HG03039 (cell line): ENCODE results near the gene KANSL1.

Experiments used
- ATAC-seq: cut with Tn5 transposase; IDR thresholded peaks from one replicate; pipeline ENCODE4 v1.9.1; 2021; ENCODE audit warnings: mild to moderate bottlenecking, moderate library complexity; ENCODE audit not compliant: unreplicated experiment

The KANSL1 gene

DNA sequence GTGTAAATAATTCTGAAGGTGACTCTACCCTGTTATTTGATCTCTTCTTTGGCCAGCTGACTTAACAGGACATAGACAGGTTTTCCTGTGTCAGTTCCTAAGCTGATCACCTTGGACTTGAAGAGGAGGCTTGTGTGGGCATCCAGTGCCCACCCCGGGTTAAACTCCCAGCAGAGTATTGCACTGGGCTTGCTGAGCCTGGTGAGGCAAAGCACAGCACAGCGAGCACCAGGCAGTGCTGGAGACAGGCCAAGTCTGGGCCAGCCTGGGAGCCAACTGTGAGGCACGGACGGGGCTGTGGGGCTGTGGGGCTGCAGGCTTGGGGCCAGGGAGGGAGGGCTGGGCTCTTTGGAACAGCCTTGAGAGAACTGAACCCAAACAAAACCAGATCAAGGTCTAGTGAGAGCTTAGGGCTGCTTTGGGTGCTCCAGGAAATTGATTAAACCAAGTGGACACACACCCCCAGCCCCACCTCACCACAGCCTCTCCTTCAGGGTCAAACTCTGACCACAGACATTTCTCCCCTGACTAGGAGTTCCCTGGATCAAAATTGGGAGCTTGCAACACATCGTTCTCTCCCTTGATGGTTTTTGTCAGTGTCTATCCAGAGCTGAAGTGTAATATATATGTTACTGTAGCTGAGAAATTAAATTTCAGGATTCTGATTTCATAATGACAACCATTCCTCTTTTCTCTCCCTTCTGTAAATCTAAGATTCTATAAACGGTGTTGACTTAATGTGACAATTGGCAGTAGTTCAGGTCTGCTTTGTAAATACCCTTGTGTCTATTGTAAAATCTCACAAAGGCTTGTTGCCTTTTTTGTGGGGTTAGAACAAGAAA lies 189.1 kb downstream of the KANSL1 start:
- no peak for ATAC-seq

GRCh38 chr17:46002973-46003316 lies 190.3 kb downstream of the KANSL1 start:
- ATAC-seq, result no peak

DNA sequence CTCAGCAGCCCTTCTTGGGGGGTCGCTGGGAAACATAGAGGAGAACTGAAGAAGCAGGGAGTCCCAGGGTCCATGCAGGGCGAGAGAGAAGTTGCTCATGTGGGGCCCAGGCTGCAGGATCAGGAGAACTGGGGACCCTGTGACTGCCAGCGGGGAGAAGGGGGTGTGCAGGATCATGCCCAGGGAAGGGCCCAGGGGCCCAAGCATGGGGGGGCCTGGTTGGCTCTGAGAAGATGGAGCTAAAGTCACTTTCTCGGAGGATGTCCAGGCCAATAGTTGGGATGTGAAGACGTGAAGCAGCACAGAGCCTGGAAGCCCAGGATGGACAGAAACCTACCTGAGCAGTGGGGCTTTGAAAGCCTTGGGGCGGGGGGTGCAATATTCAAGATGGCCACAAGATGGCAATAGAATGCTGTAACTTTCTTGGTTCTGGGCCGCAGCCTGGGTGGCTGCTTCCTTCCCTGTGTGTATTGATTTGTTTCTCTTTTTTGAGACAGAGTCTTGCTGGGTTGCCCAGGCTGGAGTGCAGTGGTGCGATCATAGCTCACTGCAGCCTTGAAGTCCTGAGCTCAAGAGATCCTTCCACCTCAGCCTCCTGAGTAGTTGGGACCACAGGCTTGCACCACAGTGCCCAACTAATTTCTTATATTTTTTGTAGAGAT lies 190.8 kb downstream of the KANSL1 start:
- ATAC-seq, result no peak

DNA sequence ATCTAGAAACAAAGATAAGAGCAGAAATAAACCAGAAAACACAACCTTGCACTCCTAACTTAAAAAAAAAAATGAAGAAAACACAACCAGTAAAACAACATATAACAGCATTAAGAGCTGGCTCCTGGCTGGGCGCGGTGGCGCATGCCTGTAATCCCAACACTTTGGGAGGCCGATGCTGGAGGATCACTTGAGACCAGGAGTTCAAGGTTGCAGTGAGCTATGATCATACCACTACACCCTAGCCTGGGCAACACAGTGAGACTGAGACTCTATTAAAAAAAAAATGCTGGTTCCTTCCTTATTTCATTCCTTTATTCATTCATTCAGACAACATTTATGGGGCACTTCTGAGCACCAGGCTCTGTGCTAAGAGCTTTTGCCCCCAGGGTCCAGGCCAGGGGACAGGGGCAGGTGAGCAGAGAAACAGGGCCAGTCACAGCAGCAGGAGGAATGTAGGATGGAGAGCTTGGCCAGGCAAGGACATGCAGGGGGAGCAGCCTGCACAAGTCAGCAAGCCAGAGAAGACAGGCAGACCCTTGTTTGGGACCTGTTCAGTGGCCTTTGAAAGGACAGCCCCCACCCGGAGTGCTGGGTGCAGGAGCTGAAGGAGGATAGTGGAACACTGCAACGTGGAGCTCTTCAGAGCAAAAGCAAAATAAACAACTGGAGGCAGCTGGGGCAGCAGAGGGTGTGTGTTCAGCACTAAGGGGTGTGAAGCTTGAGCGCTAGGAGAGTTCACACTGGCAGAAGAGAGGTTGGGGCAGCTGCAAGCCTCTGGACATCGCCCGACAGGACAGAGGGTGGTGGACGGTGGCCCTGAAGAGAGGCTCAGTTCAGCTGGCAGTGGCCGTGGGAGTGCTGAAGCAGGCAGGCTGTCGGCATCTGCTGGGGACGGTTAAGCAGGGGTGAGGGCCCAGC lies 191.6 kb downstream of the KANSL1 start:
- ATAC-seq, result no peak

- no peak for ATAC-seq
Observed at GRCh38 chr17:46000757-46001156, 192.5 kb downstream of the KANSL1 start.

DNA sequence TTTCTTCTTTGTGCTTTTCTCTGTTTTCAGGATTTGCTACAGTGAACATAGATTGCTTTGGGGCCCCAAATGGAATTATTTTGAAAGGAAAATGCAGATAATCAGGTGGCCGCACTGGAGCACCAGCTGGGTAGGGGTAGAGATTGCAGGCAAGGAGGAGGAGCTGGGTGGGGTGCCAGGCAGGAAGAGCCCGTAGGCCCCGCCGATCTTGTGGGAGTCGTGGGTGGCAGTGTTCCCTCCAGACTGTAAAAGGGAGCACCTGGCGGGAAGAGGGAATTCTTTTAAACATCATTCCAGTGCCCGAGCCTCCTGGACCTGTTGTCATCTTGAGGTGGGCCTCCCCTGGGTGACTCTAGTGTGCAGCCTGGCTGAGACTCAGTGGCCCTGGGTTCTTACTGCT lies 192.9 kb downstream of the KANSL1 start:
- ATAC-seq, result no peak

DNA sequence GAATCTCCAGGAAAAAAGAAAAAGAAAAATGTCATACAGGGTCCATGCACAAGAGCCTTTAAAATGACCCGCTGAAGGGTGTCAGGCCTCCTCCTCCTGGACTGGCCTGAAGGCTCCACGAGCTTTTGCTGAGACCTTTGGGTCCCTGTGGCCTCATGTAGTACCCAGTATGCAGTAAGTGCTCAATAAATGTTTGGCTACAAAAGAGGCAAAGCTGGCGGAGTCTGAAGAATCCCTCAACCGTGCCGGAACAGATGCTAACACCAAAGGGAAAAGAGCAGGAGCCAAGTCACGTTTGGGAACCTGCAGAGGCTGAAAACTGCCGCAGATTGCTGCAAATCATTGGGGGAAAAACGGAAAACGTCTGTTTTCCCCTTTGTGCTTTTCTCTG lies 193.3 kb downstream of the KANSL1 start:
- ATAC-seq, result no peak

DNA sequence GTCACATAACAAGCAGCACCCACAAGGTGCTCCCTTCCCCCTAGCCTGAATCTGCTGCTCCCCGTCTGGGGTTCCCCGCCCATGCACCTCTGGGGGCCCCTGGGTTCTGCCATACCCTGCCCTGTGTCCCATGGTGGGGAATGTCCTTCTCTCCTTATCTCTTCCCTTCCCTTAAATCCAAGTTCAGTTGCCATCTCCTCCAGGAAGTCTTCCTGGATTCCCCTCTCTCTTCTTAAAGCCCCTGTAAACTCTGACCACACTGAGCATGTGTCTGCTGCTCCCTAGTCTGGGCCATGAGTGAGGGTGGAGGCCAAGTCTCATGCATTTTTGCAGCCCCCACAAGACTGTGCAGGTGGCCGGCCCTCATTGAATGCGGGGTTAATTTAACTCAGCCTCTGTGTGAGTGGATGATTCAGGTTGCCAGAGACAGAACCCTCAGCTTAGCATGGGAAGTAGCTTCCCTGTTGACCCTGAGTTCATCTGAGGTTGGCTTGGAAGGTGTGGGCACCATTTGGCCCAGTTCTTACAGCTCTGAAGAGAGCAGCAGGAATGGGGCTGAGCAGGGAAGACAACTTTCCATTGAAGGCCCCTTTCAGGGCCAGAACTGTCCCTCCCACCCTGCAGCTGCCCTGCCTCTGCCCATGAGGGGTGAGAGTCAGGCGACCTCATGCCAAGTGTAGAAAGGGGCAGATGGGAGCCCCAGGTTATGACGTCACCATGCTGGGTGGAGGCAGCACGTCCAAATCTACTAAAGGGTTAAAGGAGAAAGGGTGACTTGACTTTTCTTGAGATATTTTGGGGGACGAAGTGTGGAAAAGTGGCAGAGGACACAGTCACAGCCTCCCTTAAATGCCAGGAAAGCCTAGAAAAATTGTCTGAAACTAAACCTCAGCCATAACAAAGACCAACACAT lies 194.0 kb downstream of the KANSL1 start, which contains the start of gene STH:
STH (plus strand) TSS at position 264 of the 913 bp plus-strand sequence; CDS start at position 294, 30 bp downstream.
- ATAC-seq, result no peak

GRCh38 chr17:45997624-45998023 lies 195.6 kb downstream of the KANSL1 start:
- ATAC-seq, result no peak

- ATAC-seq, result no peak
Observed at GRCh38 chr17:45997166-45997565, 196.1 kb downstream of the KANSL1 start.

DNA sequence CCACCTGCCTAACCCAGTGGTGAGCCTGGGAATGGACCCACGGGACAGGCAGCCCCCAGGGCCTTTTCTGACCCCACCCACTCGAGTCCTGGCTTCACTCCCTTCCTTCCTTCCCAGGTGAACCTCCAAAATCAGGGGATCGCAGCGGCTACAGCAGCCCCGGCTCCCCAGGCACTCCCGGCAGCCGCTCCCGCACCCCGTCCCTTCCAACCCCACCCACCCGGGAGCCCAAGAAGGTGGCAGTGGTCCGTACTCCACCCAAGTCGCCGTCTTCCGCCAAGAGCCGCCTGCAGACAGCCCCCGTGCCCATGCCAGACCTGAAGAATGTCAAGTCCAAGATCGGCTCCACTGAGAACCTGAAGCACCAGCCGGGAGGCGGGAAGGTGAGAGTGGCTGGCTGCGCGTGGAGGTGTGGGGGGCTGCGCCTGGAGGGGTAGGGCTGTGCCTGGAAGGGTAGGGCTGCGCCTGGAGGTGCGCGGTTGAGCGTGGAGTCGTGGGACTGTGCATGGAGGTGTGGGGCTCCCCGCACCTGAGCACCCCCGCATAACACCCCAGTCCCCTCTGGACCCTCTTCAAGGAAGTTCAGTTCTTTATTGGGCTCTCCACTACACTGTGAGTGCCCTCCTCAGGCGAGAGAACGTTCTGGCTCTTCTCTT lies 196.8 kb downstream of the KANSL1 start:
- ATAC-seq, result no peak

DNA sequence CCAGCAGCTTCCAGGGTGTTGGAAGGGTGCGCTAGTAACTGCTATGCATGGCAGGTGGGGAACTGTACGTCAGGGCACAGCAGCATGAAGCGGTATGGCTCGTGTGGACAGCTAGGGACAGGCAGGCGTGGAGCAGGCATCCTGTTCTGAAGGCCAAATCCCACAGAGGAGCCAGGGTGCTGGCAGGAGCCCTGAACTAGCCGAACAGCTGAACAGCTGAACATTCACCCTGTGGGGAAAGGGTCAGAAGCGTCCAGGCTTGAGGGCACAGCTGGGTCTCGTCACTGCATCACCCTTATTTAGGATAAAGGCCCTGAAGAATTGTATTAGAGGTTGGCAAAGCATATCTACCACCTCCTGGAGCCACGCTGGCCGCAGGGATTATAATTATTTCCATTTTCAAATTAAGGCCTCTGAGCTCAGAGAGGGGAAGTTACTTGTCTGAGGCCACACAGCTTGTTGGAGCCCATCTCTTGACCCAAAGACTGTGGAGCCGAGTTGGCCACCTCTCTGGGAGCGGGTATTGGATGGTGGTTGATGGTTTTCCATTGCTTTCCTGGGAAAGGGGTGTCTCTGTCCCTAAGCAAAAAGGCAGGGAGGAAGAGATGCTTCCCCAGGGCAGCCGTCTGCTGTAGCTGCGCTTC lies 197.5 kb downstream of the KANSL1 start:
- ATAC-seq, result no peak

DNA sequence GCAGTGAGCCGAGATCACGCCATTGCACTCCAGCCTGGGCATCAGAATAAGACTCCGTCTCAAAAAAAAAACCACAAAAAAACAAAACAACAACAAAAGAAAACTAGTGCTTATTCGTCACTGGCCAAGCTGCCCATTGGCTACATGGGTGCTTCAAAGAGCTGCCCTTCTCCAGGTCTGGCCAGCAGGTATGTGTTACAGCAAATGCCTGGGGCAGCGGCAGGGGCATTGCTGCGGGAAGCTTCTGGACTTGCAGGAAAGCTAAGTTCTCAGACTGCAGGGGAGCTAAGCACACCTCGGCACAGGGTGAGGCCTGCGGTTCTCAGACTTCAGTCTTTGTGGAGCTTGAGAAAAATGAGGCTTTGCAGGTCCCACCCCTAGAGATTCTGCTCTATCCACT lies 198.2 kb downstream of the KANSL1 start:
- no peak for ATAC-seq

GRCh38 chr17:45993962-45994627 lies 199.1 kb downstream of the KANSL1 start:
- ATAC-seq, result no peak

GRCh38 chr17:45992904-45993303 lies 200.3 kb downstream of the KANSL1 start:
- ATAC-seq, result no peak

DNA sequence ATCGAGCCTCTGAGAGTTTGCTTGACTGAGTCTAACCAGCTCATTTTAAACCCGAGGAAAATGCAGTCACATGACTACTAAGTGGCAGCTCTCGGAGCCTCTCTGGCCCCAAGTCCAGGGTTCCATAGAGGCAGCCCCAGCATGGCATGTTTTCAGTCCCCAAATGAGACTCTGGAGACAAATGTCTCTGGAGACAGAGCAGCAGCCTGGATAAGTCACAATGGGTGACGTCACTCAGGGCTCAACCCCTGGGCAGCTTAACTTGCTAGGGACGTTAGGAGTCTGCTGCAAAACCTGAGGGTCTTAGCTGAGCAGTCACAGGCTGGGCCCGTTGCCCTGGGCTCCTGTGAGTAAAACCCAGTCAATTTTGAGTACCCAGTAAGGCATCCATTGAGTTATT lies 201.1 kb downstream of the KANSL1 start:
- ATAC-seq, result no peak

DNA sequence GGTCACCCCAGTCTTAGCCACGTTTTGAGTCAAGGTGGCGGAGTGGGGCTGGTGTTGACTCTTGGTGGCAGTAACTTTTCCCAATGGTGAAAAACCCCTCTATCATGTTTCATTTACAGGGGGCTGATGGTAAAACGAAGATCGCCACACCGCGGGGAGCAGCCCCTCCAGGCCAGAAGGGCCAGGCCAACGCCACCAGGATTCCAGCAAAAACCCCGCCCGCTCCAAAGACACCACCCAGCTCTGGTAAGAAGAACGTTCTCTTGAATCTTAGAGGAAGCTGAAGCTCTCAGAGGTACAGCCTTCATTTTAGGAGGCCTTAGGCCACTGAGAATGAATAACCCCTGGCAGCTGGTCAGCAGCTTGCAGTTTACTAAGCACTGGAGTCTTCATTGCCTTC lies 201.9 kb downstream of the KANSL1 start:
- ATAC-seq, result no peak

DNA sequence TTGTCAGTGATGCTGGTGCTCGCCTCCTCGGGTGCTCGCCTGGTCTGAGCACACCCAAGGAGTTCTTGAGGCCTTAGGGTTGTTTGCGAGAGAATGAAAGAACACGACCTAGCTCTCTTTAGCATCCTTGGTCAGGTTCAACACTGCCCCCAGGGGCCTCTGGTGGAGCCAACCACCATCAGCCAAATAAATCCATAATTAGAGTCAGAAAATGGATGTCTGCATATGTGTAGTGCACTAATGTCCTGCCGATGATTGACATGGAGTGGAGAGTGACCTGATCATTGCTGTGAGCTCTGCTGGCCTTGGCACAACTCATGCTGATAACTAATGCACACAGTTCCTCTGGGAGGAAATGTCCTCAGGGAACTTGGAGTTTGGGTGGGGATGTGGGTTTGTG lies 202.3 kb downstream of the KANSL1 start:
- no peak for ATAC-seq

DNA sequence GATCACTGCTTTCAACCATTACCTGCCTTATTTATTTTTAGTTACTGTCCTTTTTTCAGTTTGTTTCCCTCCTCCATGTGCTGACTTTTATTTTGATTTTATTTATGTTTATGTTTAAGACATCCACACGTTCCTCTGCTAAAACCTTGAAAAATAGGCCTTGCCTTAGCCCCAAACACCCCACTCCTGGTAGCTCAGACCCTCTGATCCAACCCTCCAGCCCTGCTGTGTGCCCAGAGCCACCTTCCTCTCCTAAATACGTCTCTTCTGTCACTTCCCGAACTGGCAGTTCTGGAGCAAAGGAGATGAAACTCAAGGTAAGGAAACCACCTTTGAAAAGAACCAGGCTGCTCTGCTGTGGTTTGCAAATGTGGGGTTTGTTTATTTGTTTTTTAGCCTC lies 203.5 kb downstream of the KANSL1 start:
- ATAC-seq, result no peak
